ENCODE results near the gene TBC1D9B. TPM values are rescaled to one million over a fixed set of nuclear protein-coding genes. Genes with fewer than 3 reads are reported as not detected.
A peak's percentile ranks its signal among the peaks of the same experiment; 100 is the strongest.

TBC1D9B gene
- total and polyA plus RNA-seq, 9 of the 15 experiments (the other 6 are each of a cell fraction or from before 2014, with no cell fraction given) = 2.9 to 59.1 (median 33.5) TPM

- TF ChIP-seq PRPF4 (IDR thresholded peaks at IDR 0.05; ENCODE audit: insufficient read depth, low read depth, low read length, poor library complexity, severe bottlenecking) (no peak), RBFOX2 (IDR thresholded peaks at IDR 0.05; ENCODE audit: low read depth, low read length) (0 out of 2 replicates have a peak, but pooled peaks have one; percentile 2)
Measured at GRCh38 chr5:179879003-179879689, 28.6 kb downstream of the TBC1D9B start (continued).

DNA sequence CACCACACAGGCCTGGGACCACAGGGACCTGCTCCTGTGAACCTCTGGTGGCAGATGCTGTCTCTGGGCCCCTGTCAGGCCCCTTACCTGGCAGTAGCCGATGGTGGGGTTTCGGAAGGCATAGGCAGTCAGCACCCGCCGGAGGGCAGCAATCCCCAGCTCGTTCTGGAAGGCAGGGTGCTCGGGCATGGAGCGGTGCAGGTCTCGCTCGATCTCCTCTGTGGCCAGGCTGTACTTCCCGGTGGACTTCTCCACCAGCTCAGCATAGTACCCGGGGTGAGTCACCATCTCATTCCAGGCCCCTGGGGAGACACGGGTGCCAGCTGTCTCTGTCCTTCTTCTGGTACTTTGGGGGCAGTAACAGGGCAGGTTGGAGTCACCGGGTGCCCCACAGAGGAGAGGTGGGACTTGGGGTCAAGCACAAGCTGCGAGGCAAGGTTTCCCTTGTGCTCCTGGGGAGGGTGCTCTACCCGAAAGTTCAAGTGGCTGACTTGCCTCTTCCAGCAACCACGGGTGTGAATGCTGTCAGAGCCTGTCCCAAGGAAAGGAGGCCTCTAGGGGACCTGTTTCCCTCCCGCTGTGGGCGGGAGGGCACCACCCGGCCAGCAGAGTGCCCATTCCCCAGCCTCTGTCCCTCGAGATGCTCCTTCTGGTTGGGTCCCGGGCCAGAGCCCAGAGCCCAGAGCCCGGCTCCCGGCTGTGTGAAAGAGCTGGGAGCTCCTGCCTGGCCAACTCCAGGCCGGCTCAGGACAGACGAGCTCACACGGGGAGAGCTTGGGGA, 29.3 kb downstream of the TBC1D9B start:
- no peaks in the 10 kb centered on the region for H3K4me1 ChIP-seq (replicated peaks in 1 of 2; ENCODE audit: control insufficient read depth in 2 of 2, insufficient read depth in 2 of 2, low read length in 2 of 2)
- TF ChIP-seq, protein P1, sequence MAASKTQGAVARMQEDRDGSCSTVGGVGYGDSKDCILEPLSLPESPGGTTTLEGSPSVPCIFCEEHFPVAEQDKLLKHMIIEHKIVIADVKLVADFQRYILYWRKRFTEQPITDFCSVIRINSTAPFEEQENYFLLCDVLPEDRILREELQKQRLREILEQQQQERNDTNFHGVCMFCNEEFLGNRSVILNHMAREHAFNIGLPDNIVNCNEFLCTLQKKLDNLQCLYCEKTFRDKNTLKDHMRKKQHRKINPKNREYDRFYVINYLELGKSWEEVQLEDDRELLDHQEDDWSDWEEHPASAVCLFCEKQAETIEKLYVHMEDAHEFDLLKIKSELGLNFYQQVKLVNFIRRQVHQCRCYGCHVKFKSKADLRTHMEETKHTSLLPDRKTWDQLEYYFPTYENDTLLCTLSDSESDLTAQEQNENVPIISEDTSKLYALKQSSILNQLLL (CRISPR knock-in tag; IDR thresholded peaks at IDR 0.05; ENCODE audit: borderline replicate concordance) = no peak
- TF ChIP-seq FOS (IDR thresholded peaks at IDR 0.05; ENCODE audit: extremely low read depth, insufficient read length) = no peak
- no peak for TF ChIP-seq ZNF668 (CRISPR knock-in tag; IDR thresholded peaks at IDR 0.05)
- no peak for TF ChIP-seq BRF1 (IDR thresholded peaks at IDR 0.05; ENCODE audit: borderline replicate concordance, extremely low read depth, insufficient read length)
- TF ChIP-seq NFE2L1 (tag; IDR thresholded peaks at IDR 0.05; ENCODE audit: borderline replicate concordance, low read depth) = no peak
- TF ChIP-seq CHD4 (IDR thresholded peaks at IDR 0.05; ENCODE audit: insufficient read depth, insufficient replicate concordance, low read depth, low read length, poor library complexity, severe bottlenecking) = no peak
- TF ChIP-seq, protein P2, sequence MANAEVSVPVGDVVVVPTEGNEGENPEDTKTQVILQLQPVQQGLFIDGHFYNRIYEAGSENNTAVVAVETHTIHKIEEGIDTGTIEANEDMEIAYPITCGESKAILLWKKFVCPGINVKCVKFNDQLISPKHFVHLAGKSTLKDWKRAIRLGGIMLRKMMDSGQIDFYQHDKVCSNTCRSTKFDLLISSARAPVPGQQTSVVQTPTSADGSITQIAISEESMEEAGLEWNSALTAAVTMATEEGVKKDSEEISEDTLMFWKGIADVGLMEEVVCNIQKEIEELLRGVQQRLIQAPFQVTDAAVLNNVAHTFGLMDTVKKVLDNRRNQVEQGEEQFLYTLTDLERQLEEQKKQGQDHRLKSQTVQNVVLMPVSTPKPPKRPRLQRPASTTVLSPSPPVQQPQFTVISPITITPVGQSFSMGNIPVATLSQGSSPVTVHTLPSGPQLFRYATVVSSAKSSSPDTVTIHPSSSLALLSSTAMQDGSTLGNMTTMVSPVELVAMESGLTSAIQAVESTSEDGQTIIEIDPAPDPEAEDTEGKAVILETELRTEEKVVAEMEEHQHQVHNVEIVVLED (CRISPR knock-in tag; IDR thresholded peaks at IDR 0.05) = no peak
- TF ChIP-seq BMI1 (IDR thresholded peaks at IDR 0.05; ENCODE audit: low read length) = no peak
- TF ChIP-seq CBFB (CRISPR knock-in tag; IDR thresholded peaks at IDR 0.05) = no peak
- no peak overlapping the region for H3K4me3 ChIP-seq
- no peaks in the 10 kb centered on the region for H3K9me1 ChIP-seq (ENCODE audit: control insufficient read depth, insufficient read depth, low read length)
- DNase-seq (ENCODE audit: extremely low read depth in 1 of 4, low spot score in 3 of 4) (no peak), ATAC-seq (no peak; the same call in 1 of the 3 replicates), FAIRE-seq (no peak)
- no peaks in the 10 kb centered on the region for H3K79me2 ChIP-seq (ENCODE audit: control insufficient read depth, insufficient read depth, low read length)
- H3K9ac ChIP-seq (ENCODE audit: insufficient read depth in 1 of 2, low read depth in 2 of 2, low read length in 2 of 2) = peak overlapping the region in 1 of 2 experiments; percentile 7; a peak in 1 of 4 replicates
- no peak overlapping the region for H3K4me2 ChIP-seq (ENCODE audit: insufficient read depth, low read length)
- H3K9me3 ChIP-seq (replicated peaks; ENCODE audit: control insufficient read depth, insufficient read depth, low read depth, low read length) = peaks cover 6% of the 10 kb centered on the region
- H3K27me3 ChIP-seq (ENCODE audit: control insufficient read depth in 2 of 2, insufficient read depth in 2 of 2, low read length in 2 of 2) = no peaks in the 10 kb centered on the region
- H2AFZ ChIP-seq (ENCODE audit: low read depth, low read length) = no peak overlapping the region
- intact Hi-C loops (cut with micrococcal nuclease) (no loop called here), in situ Hi-C loops (cut with MboI) (no loop called here)
- CTCF ChIA-PET (ENCODE audit: low intra/inter-chr PET ratio) = no interaction called here
- no TSS peak for BruUV-seq (replicated peaks)
- peaks cover 67% of the 10 kb centered on the region for H3K36me3 ChIP-seq (ENCODE audit: control insufficient read depth, insufficient read depth, low read length)
- no peak overlapping the region for H3K27ac ChIP-seq (ENCODE audit: extremely low read depth, low read depth, low read length)
- WGBS (ENCODE audit: insufficient coverage, low coverage, missing lambda C conversion rate) = 94% methylated on average over 21 of the region's 26 CpGs
- H4K20me1 ChIP-seq (replicated peaks; ENCODE audit: control insufficient read depth, insufficient read depth, low read length) = no peaks in the 10 kb centered on the region; the same call in 1 of the 2 replicates
- POLR2A ChIA-PET = no interaction called here

Measured in K562 (cell line).